Measurements from ENCODE around the gene TRIM52.

DNA sequence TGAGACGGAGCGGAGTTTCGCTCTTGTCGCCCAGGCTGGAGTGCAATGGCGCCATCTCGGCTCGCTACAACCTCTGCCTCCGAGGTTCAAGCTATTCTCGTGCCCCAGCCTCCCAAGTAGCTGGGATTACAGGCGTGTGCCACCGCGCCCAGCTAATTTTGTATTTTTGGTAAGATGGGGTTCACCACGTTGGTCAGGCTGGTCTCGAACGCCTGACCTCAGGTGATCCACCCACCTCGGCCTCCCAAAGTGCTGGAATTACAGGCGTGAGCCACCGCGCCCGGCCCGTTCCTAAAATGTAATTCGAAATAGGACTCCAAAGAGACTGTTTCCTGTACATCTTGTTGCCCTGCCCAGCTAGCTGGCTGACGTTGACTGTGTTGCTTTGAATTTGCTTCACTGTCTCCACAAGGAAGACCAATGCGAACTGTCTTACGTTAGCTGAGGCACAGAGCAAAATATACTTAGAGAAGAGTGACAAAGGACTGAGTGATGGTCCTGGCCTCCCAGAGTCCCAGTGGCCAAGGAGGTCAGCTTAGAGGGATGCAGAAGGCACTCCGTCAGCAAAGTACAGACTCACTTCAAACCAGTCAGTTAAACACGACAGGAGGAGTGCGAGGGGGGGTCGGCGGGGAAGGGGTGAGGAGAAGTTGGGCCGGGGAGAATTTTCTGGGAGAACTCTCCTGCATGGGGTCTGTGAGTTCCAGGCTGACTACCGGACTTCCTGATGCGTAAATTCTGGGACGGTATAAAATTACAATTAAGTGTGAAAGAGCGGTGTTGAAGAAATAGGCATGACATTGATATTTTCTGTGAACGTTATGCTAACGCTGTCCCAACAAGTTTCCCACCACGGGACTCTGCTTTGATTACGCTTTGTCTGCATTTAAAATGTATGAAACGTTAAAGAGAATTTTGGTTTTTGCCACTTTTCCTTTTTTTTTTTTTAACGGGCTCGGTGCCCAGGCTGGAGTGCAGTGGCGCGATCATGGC lies 44.6 kb downstream of the TRIM52 start:
- TF ChIP-seq, protein P1, sequence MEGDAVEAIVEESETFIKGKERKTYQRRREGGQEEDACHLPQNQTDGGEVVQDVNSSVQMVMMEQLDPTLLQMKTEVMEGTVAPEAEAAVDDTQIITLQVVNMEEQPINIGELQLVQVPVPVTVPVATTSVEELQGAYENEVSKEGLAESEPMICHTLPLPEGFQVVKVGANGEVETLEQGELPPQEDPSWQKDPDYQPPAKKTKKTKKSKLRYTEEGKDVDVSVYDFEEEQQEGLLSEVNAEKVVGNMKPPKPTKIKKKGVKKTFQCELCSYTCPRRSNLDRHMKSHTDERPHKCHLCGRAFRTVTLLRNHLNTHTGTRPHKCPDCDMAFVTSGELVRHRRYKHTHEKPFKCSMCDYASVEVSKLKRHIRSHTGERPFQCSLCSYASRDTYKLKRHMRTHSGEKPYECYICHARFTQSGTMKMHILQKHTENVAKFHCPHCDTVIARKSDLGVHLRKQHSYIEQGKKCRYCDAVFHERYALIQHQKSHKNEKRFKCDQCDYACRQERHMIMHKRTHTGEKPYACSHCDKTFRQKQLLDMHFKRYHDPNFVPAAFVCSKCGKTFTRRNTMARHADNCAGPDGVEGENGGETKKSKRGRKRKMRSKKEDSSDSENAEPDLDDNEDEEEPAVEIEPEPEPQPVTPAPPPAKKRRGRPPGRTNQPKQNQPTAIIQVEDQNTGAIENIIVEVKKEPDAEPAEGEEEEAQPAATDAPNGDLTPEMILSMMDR (IDR thresholded peaks at IDR 0.05; ENCODE audit: insufficient read depth, low read length), result no peak
- no peak for TF ChIP-seq GABPA (IDR thresholded peaks at IDR 0.05; ENCODE audit: low read depth)

Measured in HL-60 (cell line).